Smooth muscle cell (in vitro differentiated cells): Measurements from ENCODE around the gene CELSR1. TPM values are rescaled to one million over a fixed set of nuclear protein-coding genes. Genes with fewer than 3 reads are reported as not detected.

Source experiments
- DNase-seq: peaks from one replicate; lab custom pipeline; 2025; ENCODE audit not compliant: unreplicated experiment; lab: John Stamatoyannopoulos, UW
- H2AFZ ChIP-seq: fragments of 200-600 bp; sonication (generic); 2 replicates; pipeline ENCODE4 v1.6.0; 2016; ENCODE audit warnings: antibody characterized with exemption, low read depth, mild to moderate bottlenecking
- H3F3A ChIP-seq: fragments of 200-600 bp; sonication (generic); 2 replicates; pipeline ENCODE4 v1.6.0; 2017; ENCODE audit warnings: antibody characterized with exemption, low read depth
- H3K27ac ChIP-seq: fragments of 200-600 bp; sonication (generic); 2 replicates; pipeline ENCODE4 v1.5.1; 2016; ENCODE audit warnings: low read depth, mild to moderate bottlenecking
- H3K27me3 ChIP-seq: fragments of 200-600 bp; sonication (generic); 2 replicates; pipeline ENCODE4 v1.6.1; 2016; ENCODE audit warnings: low read depth, mild to moderate bottlenecking
- H3K36me3 ChIP-seq: fragments of 200-600 bp; sonication (generic); 2 replicates; pipeline ENCODE4 v1.5.1; 2016; ENCODE audit warnings: low read depth
- H3K4me1 ChIP-seq: fragments of 200-600 bp; sonication (generic); 2 replicates; pipeline ENCODE4 v1.5.1; 2016; ENCODE audit warnings: low read depth
- H3K4me2 ChIP-seq: fragments of 200-600 bp; sonication (generic); 2 replicates; pipeline ENCODE4 v1.6.0; 2016; ENCODE audit warnings: mild to moderate bottlenecking
- H3K4me3 ChIP-seq: fragments of 200-600 bp; sonication (generic); 2 replicates; pipeline ENCODE4 v1.5.1; 2016; ENCODE audit warnings: mild to moderate bottlenecking
- H3K79me2 ChIP-seq: fragments of 200-600 bp; sonication (generic); 2 replicates; pipeline ENCODE4 v1.6.0; 2016; ENCODE audit warnings: low read depth, mild to moderate bottlenecking
- H3K9ac ChIP-seq: fragments of 200-600 bp; sonication (generic); 2 replicates; pipeline ENCODE4 v1.6.0; 2016; ENCODE audit warnings: low read depth
- H3K9me3 ChIP-seq: fragments of 200-600 bp; sonication (generic); replicated peaks from 2 replicates; pipeline ENCODE4 v1.5.1; 2016; ENCODE audit warnings: low read depth
- H4K20me1 ChIP-seq: fragments of 200-600 bp; sonication (generic); 2 replicates; pipeline ENCODE4 v1.6.0; 2016; ENCODE audit warnings: low read depth
- WGBS: methylation state at CpG from one replicate; pipeline ENCODE4 v1.1.7; 2016; ENCODE audit warnings: low lambda C conversion rate; 5-methylcytosine and 5-hydroxymethylcytosine counted together
- polyA plus RNA-seq: library from polyadenylated mRNA; unstranded; fragments of >200 nt; fragmentation: Nextera tagmentation; extraction: Ambion mirVana; gene quantifications from 2 replicates; pipeline ENCODE4 v1.2.1, GENCODE V29; 2016
- total RNA-seq: library from RNA; depleted of rRNA; stranded (reverse); fragments of >200 nt; gene quantifications from 2 replicates; pipeline ENCODE4 v1.2.3, GENCODE V29; 2014
- TF ChIP-seq, protein P1 (sequence below): fragments of 200-600 bp; sonication (generic); IDR thresholded peaks from 2 replicates; pipeline ENCODE4 v1.5.1; 2017; ENCODE audit warnings: borderline replicate concordance, mild to moderate bottlenecking, antibody characterized with exemption; ENCODE audit not compliant: insufficient read depth, poor library complexity, severe bottlenecking

The CELSR1 gene
- total and polyA plus RNA-seq, 2 experiments from 2014 or later: 3.6 to 15.2 TPM

- no peak overlapping the region for H3K9ac ChIP-seq
- H4K20me1 ChIP-seq: no peaks in the 10 kb centered on the region
- no peak overlapping the region for H3K27ac ChIP-seq
- no peak overlapping the region for H3K4me2 ChIP-seq
- WGBS: 96% methylated on average over 16 of the region's 16 CpGs
- H3K4me1 ChIP-seq: peaks cover 11% of the 10 kb centered on the region
- TF ChIP-seq, protein P1, sequence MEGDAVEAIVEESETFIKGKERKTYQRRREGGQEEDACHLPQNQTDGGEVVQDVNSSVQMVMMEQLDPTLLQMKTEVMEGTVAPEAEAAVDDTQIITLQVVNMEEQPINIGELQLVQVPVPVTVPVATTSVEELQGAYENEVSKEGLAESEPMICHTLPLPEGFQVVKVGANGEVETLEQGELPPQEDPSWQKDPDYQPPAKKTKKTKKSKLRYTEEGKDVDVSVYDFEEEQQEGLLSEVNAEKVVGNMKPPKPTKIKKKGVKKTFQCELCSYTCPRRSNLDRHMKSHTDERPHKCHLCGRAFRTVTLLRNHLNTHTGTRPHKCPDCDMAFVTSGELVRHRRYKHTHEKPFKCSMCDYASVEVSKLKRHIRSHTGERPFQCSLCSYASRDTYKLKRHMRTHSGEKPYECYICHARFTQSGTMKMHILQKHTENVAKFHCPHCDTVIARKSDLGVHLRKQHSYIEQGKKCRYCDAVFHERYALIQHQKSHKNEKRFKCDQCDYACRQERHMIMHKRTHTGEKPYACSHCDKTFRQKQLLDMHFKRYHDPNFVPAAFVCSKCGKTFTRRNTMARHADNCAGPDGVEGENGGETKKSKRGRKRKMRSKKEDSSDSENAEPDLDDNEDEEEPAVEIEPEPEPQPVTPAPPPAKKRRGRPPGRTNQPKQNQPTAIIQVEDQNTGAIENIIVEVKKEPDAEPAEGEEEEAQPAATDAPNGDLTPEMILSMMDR: no peak
- H2AFZ ChIP-seq: no peak overlapping the region
- no peak for DNase-seq
- no peaks in the 10 kb centered on the region for H3K27me3 ChIP-seq
- H3K36me3 ChIP-seq: no peaks in the 10 kb centered on the region
- H3K79me2 ChIP-seq: no peaks in the 10 kb centered on the region
- no peaks in the 10 kb centered on the region for H3K9me3 ChIP-seq
- H3K4me3 ChIP-seq: no peak overlapping the region
- no peaks in the 10 kb centered on the region for H3F3A ChIP-seq
Observed at GRCh38 chr22:46449974-46450745, 87.3 kb downstream of the CELSR1 start.

- H3K27me3 ChIP-seq: no peaks in the 10 kb centered on the region
- no peak overlapping the region for H3K4me3 ChIP-seq
- no peaks in the 10 kb centered on the region for H3K36me3 ChIP-seq
- DNase-seq: no peak
- no peaks in the 10 kb centered on the region for H3K9me3 ChIP-seq
- no peak overlapping the region for H3K27ac ChIP-seq
- peaks cover 7% of the 10 kb centered on the region for H3K4me1 ChIP-seq
- no peaks in the 10 kb centered on the region for H3F3A ChIP-seq
- TF ChIP-seq, protein P1: no peak
- WGBS: 95% methylated on average over 1 of the region's 2 CpGs
- H3K9ac ChIP-seq: no peak overlapping the region
- no peaks in the 10 kb centered on the region for H3K79me2 ChIP-seq
- no peaks in the 10 kb centered on the region for H4K20me1 ChIP-seq
- no peak overlapping the region for H3K4me2 ChIP-seq
- no peak overlapping the region for H2AFZ ChIP-seq
Observed at GRCh38 chr22:46449116-46449691, 88.2 kb downstream of the CELSR1 start.

DNA sequence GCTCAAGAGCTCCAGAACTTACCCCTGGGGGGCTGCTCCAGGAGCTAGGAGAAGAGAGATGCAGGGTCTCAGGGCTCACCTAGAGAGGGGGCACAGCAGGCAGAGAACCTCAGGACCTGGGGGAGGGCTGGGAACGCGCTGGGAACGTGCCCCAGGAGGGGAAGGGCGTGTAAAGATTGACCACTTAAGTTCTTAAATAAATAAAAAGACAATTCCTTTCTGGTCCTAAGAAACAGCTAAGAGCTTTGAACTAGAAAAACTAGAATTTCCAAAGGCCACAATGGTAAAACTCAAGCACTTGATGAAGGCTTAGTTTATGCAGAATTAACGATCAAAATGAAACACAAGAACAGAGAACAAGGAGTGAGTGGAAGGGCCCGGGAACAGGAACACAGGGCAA lies 89.1 kb downstream of the CELSR1 start:
- no peak overlapping the region for H3K9ac ChIP-seq
- no peaks in the 10 kb centered on the region for H4K20me1 ChIP-seq
- no peak overlapping the region for H3K4me2 ChIP-seq
- no peak overlapping the region for H3K27ac ChIP-seq
- no peaks in the 10 kb centered on the region for H3K36me3 ChIP-seq
- 83% methylated on average over 6 of the region's 6 CpGs for WGBS
- H3K9me3 ChIP-seq: no peaks in the 10 kb centered on the region
- TF ChIP-seq, protein P1: no peak
- H3K4me3 ChIP-seq: no peak overlapping the region
- H2AFZ ChIP-seq: no peak overlapping the region
- H3K4me1 ChIP-seq: no peaks in the 10 kb centered on the region
- no peaks in the 10 kb centered on the region for H3K27me3 ChIP-seq
- no peaks in the 10 kb centered on the region for H3F3A ChIP-seq
- DNase-seq: no peak
- H3K79me2 ChIP-seq: no peaks in the 10 kb centered on the region
